ENCODE data around the gene TCF7L1.
"Not testable (repeated sequence)": the region's sequence is repeated elsewhere in the genome, so short reads cannot be mapped to it uniquely, and the experiment has no call there.

The TCF7L1 gene

GRCh38 chr2:85327160-85327821 is 194.1 kb downstream of the TCF7L1 start:
- no peak for DNase-seq

- DNase-seq = peak; percentile 98
Measured at GRCh38 chr2:85327822-85328617, 194.8 kb downstream of the TCF7L1 start, which contains the start of gene TGOLN2. TSS of gene TGOLN2 (minus strand) at chr2:85327989. CDS start at chr2:85327962, 27 bp downstream.

- DNase-seq = no peak
Measured at GRCh38 chr2:85329181-85329651, 196.0 kb downstream of the TCF7L1 start.

- not testable (repeated sequence) for DNase-seq
Measured at GRCh38 chr2:85329701-85330100, 196.5 kb downstream of the TCF7L1 start.

GRCh38 chr2:85330839-85331636 is 197.8 kb downstream of the TCF7L1 start:
- DNase-seq = no peak

- not testable (repeated sequence) for DNase-seq
Measured at GRCh38 chr2:85333877-85334276, 200.7 kb downstream of the TCF7L1 start.

- DNase-seq = no peak
Measured at GRCh38 chr2:85334928-85335327, 201.7 kb downstream of the TCF7L1 start.

- no peak for DNase-seq
Measured at GRCh38 chr2:85340034-85340892, 207.1 kb downstream of the TCF7L1 start.

GRCh38 chr2:85341269-85342029 is 208.3 kb downstream of the TCF7L1 start:
- no peak for DNase-seq

GRCh38 chr2:85342156-85342555 is 209.0 kb downstream of the TCF7L1 start:
- no peak for DNase-seq

GRCh38 chr2:85343207-85343895 is 210.2 kb downstream of the TCF7L1 start:
- DNase-seq = not testable (repeated sequence)

GRCh38 chr2:85344356-85344954 is 211.3 kb downstream of the TCF7L1 start:
- no peak for DNase-seq

- no peak for DNase-seq
Measured at GRCh38 chr2:85347599-85347998, 214.4 kb downstream of the TCF7L1 start.

GRCh38 chr2:85353876-85354285 is 220.7 kb downstream of the TCF7L1 start:
- peak; percentile 13 for DNase-seq

GRCh38 chr2:85354286-85355072 is 221.3 kb downstream of the TCF7L1 start, which contains the start of the genes ELMOD3 and RETSAT:
TSS of gene ELMOD3 (plus strand) at chr2:85354769. CDS start at chr2:85357199, 2,430 bp downstream.
TSS of gene RETSAT (minus strand) at chr2:85354528. CDS start at chr2:85354507, 21 bp downstream.
- DNase-seq = peak; percentile 100

- no peak for DNase-seq
Measured at GRCh38 chr2:85355073-85355410, 221.8 kb downstream of the TCF7L1 start.

GRCh38 chr2:85355521-85355920 is 222.3 kb downstream of the TCF7L1 start:
- no peak for DNase-seq

- no peak for DNase-seq
Measured at GRCh38 chr2:85356186-85356585, 223.0 kb downstream of the TCF7L1 start.

GRCh38 chr2:85357736-85358135 is 224.5 kb downstream of the TCF7L1 start:
- no peak for DNase-seq

Measured in eye (tissue), 1 donor.